Neural cell (in vitro differentiated cells): Measurements from ENCODE around the gene MBD5. TPM values are rescaled to one million over a fixed set of nuclear protein-coding genes. Genes with fewer than 3 reads are reported as not detected.

Experiments
- H2AFZ ChIP-seq: fragments of 200-600, 300-800 bp; sonication (generic), shearing (Covaris generic); 2 replicates; pipeline ENCODE4 v1.6.0; 2014; ENCODE audit warnings: low read depth, mild to moderate bottlenecking, antibody characterized with exemption, low read length, moderate library complexity
- H3F3A ChIP-seq: fragments of 200-600 bp; shearing (Covaris generic); 2 replicates; pipeline ENCODE4 v1.6.1; 2016; ENCODE audit warnings: mild to moderate bottlenecking, moderate library complexity, mixed read lengths, antibody characterized with exemption, low read length; ENCODE audit not compliant: insufficient read depth, poor library complexity, severe bottlenecking
- H3K27ac ChIP-seq: fragments of 200-600, 300-800 bp; sonication (generic), shearing (Covaris generic); 2 replicates; pipeline ENCODE4 v1.5.1; 2014; ENCODE audit warnings: mild to moderate bottlenecking, low read length, moderate library complexity
- H3K27me3 ChIP-seq: fragments of 300-800, 200-600 bp; sonication (generic), shearing (Covaris generic); 2 replicates; pipeline ENCODE4 v1.6.0; 2014; ENCODE audit warnings: mild to moderate bottlenecking, low read depth, low read length, moderate library complexity; ENCODE audit not compliant: insufficient read depth
- H3K36me3 ChIP-seq: fragments of 300-800, 200-600 bp; sonication (generic), shearing (Covaris generic); 2 replicates; pipeline ENCODE4 v1.5.1; 2014; ENCODE audit warnings: mild to moderate bottlenecking, antibody characterized with exemption, low read length, moderate library complexity; ENCODE audit not compliant: insufficient read depth
- H3K4me2 ChIP-seq: fragments of 300-800, 200-600 bp; sonication (generic), shearing (Covaris generic); 2 replicates; pipeline ENCODE4 v1.6.0; 2014; ENCODE audit warnings: mild to moderate bottlenecking, low read length
- H3K4me3 ChIP-seq: fragments of 300-800, 200-600 bp; sonication (generic), shearing (Covaris generic); 2 replicates; pipeline ENCODE4 v1.5.1; 2014; ENCODE audit warnings: mild to moderate bottlenecking, low read length, moderate library complexity
- H3K79me2 ChIP-seq: fragments of 200-600 bp; shearing (Covaris generic); replicated peaks from 2 replicates; pipeline ENCODE4 v1.6.0; 2014; ENCODE audit warnings: mild to moderate bottlenecking, low read length, moderate library complexity; ENCODE audit not compliant: insufficient read depth
- H3K9ac ChIP-seq: fragments of 300-800, 200-600 bp; sonication (generic), shearing (Covaris generic); 2 replicates; pipeline ENCODE4 v1.6.1; 2016; ENCODE audit warnings: mild to moderate bottlenecking, low read length, mixed read lengths
- H3K9me2 ChIP-seq: fragments of 200-600 bp; shearing (Covaris generic); 2 replicates; pipeline ENCODE4 v1.6.1; 2016; ENCODE audit warnings: mild to moderate bottlenecking, low read length, mixed read lengths; ENCODE audit not compliant: insufficient read depth
- H3K9me3 ChIP-seq: fragments of 200-600, 300-800 bp; sonication (generic), shearing (Covaris generic); 2 replicates; pipeline ENCODE4 v1.6.1; 2016; ENCODE audit warnings: mild to moderate bottlenecking, mixed run types, low read length, moderate library complexity, mixed read lengths
- H4K20me1 ChIP-seq: fragments of 200-600 bp; shearing (Covaris generic); 2 replicates; pipeline ENCODE4 v1.6.1; 2016; ENCODE audit warnings: mild to moderate bottlenecking, mixed run types; ENCODE audit not compliant: insufficient read depth
- CTCF ChIP-seq: fragments of 450-650 bp; IDR thresholded peaks from 2 replicates; pipeline ENCODE4 v1.5.1; 2014; ENCODE audit warnings: antibody characterized with exemption, mild to moderate bottlenecking, moderate library complexity; ENCODE audit not compliant: poor library complexity, severe bottlenecking
- EP300 ChIP-seq: fragments of 450-650 bp; conservative IDR thresholded peaks from 2 replicates; pipeline ENCODE4 v1.6.1; 2014; ENCODE audit warnings: antibody characterized with exemption, mild to moderate bottlenecking, moderate library complexity; ENCODE audit not compliant: poor library complexity, severe bottlenecking
- EZH2 ChIP-seq: fragments of 200-600, 300-800 bp; shearing (Covaris generic), sonication (generic); IDR thresholded peaks from 2 replicates; pipeline ENCODE4 v1.6.1; 2014; ENCODE audit warnings: antibody characterized with exemption, low read length, borderline replicate concordance, mild to moderate bottlenecking; ENCODE audit not compliant: insufficient read depth, poor library complexity, severe bottlenecking
- MXI1 ChIP-seq: fragments of 450-650 bp; conservative IDR thresholded peaks from 2 replicates; pipeline ENCODE4 v1.6.1; 2014; ENCODE audit warnings: antibody characterized with exemption, mild to moderate bottlenecking; ENCODE audit not compliant: poor library complexity, severe bottlenecking
- POLR2AphosphoS5 ChIP-seq: IDR thresholded peaks from 2 replicates; pipeline ENCODE4 v1.6.1; 2012
- RAD21 ChIP-seq: fragments of 450-650 bp; conservative IDR thresholded peaks from 2 replicates; pipeline ENCODE4 v1.6.1; 2014; ENCODE audit warnings: antibody characterized with exemption, mild to moderate bottlenecking, moderate library complexity
- REST ChIP-seq: IDR thresholded peaks from 2 replicates; pipeline ENCODE4 v1.6.1; 2012; ENCODE audit warnings: borderline replicate concordance
- SMC3 ChIP-seq: fragments of 450-650 bp; conservative IDR thresholded peaks from 2 replicates; pipeline ENCODE4 v1.6.1; 2014; ENCODE audit warnings: antibody characterized with exemption, mild to moderate bottlenecking, moderate library complexity; ENCODE audit not compliant: poor library complexity
- TAF1 ChIP-seq: IDR thresholded peaks from 2 replicates; pipeline ENCODE4 v1.6.1; 2012; ENCODE audit warnings: low read depth
- polyA plus RNA-seq: library from polyadenylated mRNA; depleted of rRNA; stranded (reverse); fragments of >200 nt; gene quantifications from 2 replicates; pipeline ENCODE4 v1.2.3, GENCODE V29; 2014

The MBD5 gene
- polyA plus RNA-seq, 1 donor from 2014 or later, result 9.7 TPM

GRCh38 chr2:148253685-148254084 is 232.8 kb downstream of the MBD5 start:
- no peaks in the 10 kb centered on the region for H3K9me2 ChIP-seq
- H3K4me3 ChIP-seq, result no peak overlapping the region
- peaks cover 12% of the 10 kb centered on the region for H3K9me3 ChIP-seq
- TF ChIP-seq REST (no peak), SMC3 (no peak), RAD21 (no peak), TAF1 (no peak), EP300 (no peak), MXI1 (no peak), POLR2AphosphoS5 (no peak), EZH2 (no peak), CTCF (no peak)
- H3K36me3 ChIP-seq, result no peaks in the 10 kb centered on the region
- no peaks in the 10 kb centered on the region for H4K20me1 ChIP-seq
- no peaks in the 10 kb centered on the region for H3K79me2 ChIP-seq
- no peak overlapping the region for H3K27ac ChIP-seq
- H2AFZ ChIP-seq, result no peak overlapping the region
- H3K27me3 ChIP-seq, result no peaks in the 10 kb centered on the region
- no peak overlapping the region for H3K9ac ChIP-seq
- no peak overlapping the region for H3K4me2 ChIP-seq
- H3F3A ChIP-seq, result no peaks in the 10 kb centered on the region

- Histone ChIP-seq H3K9ac (no peak overlapping the region), H3K27me3 (no peaks in the 10 kb centered on the region), H4K20me1 (no peaks in the 10 kb centered on the region), H3K79me2 (no peaks in the 10 kb centered on the region), H3K27ac (no peak overlapping the region), H3F3A (no peaks in the 10 kb centered on the region), H3K9me3 (peaks cover 22% of the 10 kb centered on the region), H3K9me2 (no peaks in the 10 kb centered on the region), H3K4me2 (no peak overlapping the region), H2AFZ (no peak overlapping the region), H3K4me3 (no peak overlapping the region), H3K36me3 (peaks cover 4% of the 10 kb centered on the region)
- no peak for TF ChIP-seq REST
- TF ChIP-seq CTCF, result no peak
- TF ChIP-seq RAD21, result no peak
- no peak for TF ChIP-seq EZH2
- no peak for TF ChIP-seq MXI1
- no peak for TF ChIP-seq EP300
- TF ChIP-seq POLR2AphosphoS5, result no peak
- no peak for TF ChIP-seq TAF1
- no peak for TF ChIP-seq SMC3
Measured at GRCh38 chr2:148255929-148256328, 235.0 kb downstream of the MBD5 start.
